ENCODE results near the gene NKAP. TPM values are rescaled to one million over a fixed set of nuclear protein-coding genes. Genes with fewer than 3 reads are reported as not detected.
A peak's percentile ranks its signal among the peaks of the same experiment; 100 is the strongest.

Gene NKAP
- total RNA-seq, 1 experiment from 2014 or later: 9.3 TPM

- Histone ChIP-seq H3K4me3 (ENCODE audit: low read depth, low read length, poor library complexity, severe bottlenecking) (peak overlapping the region; percentile 80), H3K9me3 (ENCODE audit: low read depth, low read length, poor library complexity, severe bottlenecking) (no peaks in the 10 kb centered on the region), H3K36me3 (ENCODE audit: insufficient read depth, low read length, poor library complexity, severe bottlenecking) (no peaks in the 10 kb centered on the region), H3K4me1 (ENCODE audit: insufficient read depth, low read length, poor library complexity, severe bottlenecking) (no peaks in the 10 kb centered on the region), H3K27me3 (replicated peaks; ENCODE audit: insufficient read depth, low read depth, low read length, poor library complexity) (no peaks in the 10 kb centered on the region), H3K27ac (ENCODE audit: low read depth, low read length, poor library complexity, severe bottlenecking) (peak overlapping the region; percentile 80)
- TF ChIP-seq EZH2 (IDR thresholded peaks at IDR 0.05; ENCODE audit: borderline replicate concordance, low read depth, low read length, poor library complexity, severe bottlenecking) (no peak), CTCF (conservative IDR thresholded peaks at IDR 0.05; ENCODE audit: low read depth, low read length) (no peak)
- ChIA-PET POLR2A (ENCODE audit: low non-redundant PET) (no interaction called here), CTCF (no interaction called here)
- DNase-seq (ENCODE audit: low spot score): no peak
- intact Hi-C loops (cut with micrococcal nuclease; ENCODE audit: unreplicated experiment): no loop called here
- BruUV-seq (replicated peaks): no TSS peak
Measured at GRCh38 chrX:119942831-119943184, 743 bp downstream of the NKAP start.

- no peak for TF ChIP-seq CTCF (conservative IDR thresholded peaks at IDR 0.05; ENCODE audit: low read depth, low read length)
- TF ChIP-seq EZH2 (IDR thresholded peaks at IDR 0.05; ENCODE audit: borderline replicate concordance, low read depth, low read length, poor library complexity, severe bottlenecking): no peak
- TSS peak; percentile 70 for BruUV-seq (replicated peaks)
- Histone ChIP-seq H3K9me3 (ENCODE audit: low read depth, low read length, poor library complexity, severe bottlenecking) (no peaks in the 10 kb centered on the region), H3K4me3 (ENCODE audit: low read depth, low read length, poor library complexity, severe bottlenecking) (peak overlapping the region; percentile 80), H3K27ac (ENCODE audit: low read depth, low read length, poor library complexity, severe bottlenecking) (peak overlapping the region; percentile 80), H3K36me3 (ENCODE audit: insufficient read depth, low read length, poor library complexity, severe bottlenecking) (no peaks in the 10 kb centered on the region), H3K27me3 (replicated peaks; ENCODE audit: insufficient read depth, low read depth, low read length, poor library complexity) (no peaks in the 10 kb centered on the region), H3K4me1 (ENCODE audit: insufficient read depth, low read length, poor library complexity, severe bottlenecking) (no peaks in the 10 kb centered on the region)
- intact Hi-C loops (cut with micrococcal nuclease; ENCODE audit: unreplicated experiment): no loop called here
- DNase-seq (ENCODE audit: low spot score): no peak
- ChIA-PET CTCF (no interaction called here), POLR2A (ENCODE audit: low non-redundant PET) (no interaction called here)
Measured at GRCh38 chrX:119942173-119942819, 1.3 kb downstream of the NKAP start.

GRCh38 chrX:119941336-119941735 is 2.2 kb downstream of the NKAP start:
- POLR2A ChIA-PET (ENCODE audit: low non-redundant PET): no interaction called here
- peaks cover 7% of the 10 kb centered on the region for H3K36me3 ChIP-seq (ENCODE audit: insufficient read depth, low read length, poor library complexity, severe bottlenecking)
- intact Hi-C loops (cut with micrococcal nuclease; ENCODE audit: unreplicated experiment): no loop called here
- no peak overlapping the region for H3K27ac ChIP-seq (ENCODE audit: low read depth, low read length, poor library complexity, severe bottlenecking)
- BruUV-seq (replicated peaks): no TSS peak
- H3K27me3 ChIP-seq (replicated peaks; ENCODE audit: insufficient read depth, low read depth, low read length, poor library complexity): no peaks in the 10 kb centered on the region
- H3K4me3 ChIP-seq (ENCODE audit: low read depth, low read length, poor library complexity, severe bottlenecking): no peak overlapping the region
- no peak for TF ChIP-seq EZH2 (IDR thresholded peaks at IDR 0.05; ENCODE audit: borderline replicate concordance, low read depth, low read length, poor library complexity, severe bottlenecking)
- TF ChIP-seq CTCF (conservative IDR thresholded peaks at IDR 0.05; ENCODE audit: low read depth, low read length): no peak
- no peak for DNase-seq (ENCODE audit: low spot score)
- H3K9me3 ChIP-seq (ENCODE audit: low read depth, low read length, poor library complexity, severe bottlenecking): no peaks in the 10 kb centered on the region
- CTCF ChIA-PET: no interaction called here
- no peaks in the 10 kb centered on the region for H3K4me1 ChIP-seq (ENCODE audit: insufficient read depth, low read length, poor library complexity, severe bottlenecking)

Data from A673 (cell line).